Renal pelvis (tissue), 4 donors: ENCODE measurements around the gene RFX8. TPM values are rescaled to one million over a fixed set of nuclear protein-coding genes. Genes with fewer than 3 reads are reported as not detected.
A peak's percentile ranks its signal among the peaks of the same experiment; 100 is the strongest.
"Not testable (repeated sequence)": the region's sequence is repeated elsewhere in the genome, so short reads cannot be mapped to it uniquely, and the experiment has no call there.

ENCODE experiments used
- DNase-seq: peaks from one replicate; pipeline ENCODE4 v3.0.0-alpha.2; 2013
- polyA plus RNA-seq, 3 donors: library from polyadenylated mRNA; unstranded; fragments of 120-200 nt; gene quantifications; one replicate each; pipeline ENCODE4 v1.2.1, GENCODE V29; 2013; ENCODE audit not compliant: insufficient read length in 3 of 3

The RFX8 gene
- polyA plus RNA-seq, 3 donors: 0.75 to 1.2 (median 0.95) TPM

DNA sequence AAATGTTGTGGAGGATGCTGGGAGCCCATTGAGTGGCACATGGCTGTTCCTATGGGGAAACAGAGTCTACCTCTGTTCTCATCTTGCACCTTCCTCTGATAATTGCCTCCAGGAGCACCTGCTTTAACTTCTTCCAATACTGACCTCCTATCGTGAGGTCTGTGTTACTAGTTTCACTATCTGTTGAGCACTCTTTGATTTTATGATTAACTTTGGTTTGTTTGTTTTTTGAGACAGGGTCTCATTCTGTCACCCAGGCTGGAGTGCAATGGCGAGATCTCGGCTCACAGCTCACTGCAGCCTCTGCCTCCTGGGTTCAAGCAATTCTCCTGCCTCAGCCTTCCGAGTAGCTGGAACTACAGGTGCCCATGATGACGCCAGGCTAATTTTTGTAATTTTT is 12.1 kb upstream of the RFX8 start:
- no peak for DNase-seq

DNA sequence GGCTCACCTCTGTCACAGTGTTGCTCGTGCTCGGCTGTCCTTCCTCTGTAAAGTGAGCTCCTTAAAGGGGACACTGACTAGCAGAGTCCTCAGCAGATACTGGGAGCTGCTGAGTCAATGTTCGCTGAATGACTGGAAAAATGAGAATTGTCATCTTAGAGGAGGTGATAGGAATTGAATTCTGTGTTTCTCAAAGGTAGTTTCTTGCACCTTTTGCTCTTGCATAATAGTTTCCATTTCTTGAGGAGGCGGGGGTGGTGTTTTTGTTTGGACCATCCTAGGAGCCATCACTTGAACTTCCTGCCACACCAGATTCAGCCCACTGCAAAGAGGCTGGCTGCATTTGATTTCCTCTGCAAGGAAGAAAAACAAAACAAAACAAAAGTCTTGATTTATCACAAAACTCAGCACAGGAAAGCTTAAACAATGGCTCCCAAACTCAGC is 11.4 kb upstream of the RFX8 start:
- no peak for DNase-seq

DNA sequence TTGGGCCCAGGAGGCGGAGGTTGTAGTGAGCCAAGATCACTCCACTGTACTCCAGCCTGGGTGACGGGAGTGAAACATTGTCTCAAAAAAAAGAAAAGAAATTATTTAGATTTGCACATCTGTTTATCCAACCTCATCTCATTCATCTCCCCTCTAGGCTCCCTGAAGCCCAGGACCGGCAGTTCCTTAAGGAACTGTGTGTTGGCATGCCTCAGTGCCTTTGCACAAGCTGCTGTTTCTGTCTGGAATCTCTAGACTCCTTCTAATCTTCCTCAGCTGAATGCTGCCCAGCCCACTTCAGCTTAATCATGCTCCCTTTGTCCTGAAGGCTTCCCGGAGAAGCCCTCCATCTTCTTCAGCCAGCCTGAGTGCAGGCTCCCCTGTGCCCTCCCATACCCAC is 10.9 kb upstream of the RFX8 start:
- DNase-seq: no peak

DNA sequence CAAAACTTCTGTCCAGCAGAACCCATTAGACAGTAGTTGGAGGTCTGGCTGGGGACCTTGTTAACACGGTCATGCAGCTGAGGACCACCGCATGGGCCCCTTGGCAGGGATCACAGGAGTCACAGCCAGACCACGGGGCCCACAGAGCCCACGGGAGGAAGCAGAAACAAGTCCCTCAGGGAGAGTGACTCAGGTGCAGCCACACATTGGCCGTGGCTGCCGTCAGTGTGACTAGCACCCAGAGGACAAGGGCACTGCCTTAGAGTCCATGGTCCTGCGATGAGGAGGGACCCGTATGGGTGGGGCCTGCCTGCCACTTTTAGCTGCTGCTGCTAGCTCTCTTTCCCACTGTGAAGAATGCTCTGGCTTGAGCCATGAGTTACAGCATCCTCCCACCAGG is 5.9 kb upstream of the RFX8 start:
- no peak for DNase-seq

DNA sequence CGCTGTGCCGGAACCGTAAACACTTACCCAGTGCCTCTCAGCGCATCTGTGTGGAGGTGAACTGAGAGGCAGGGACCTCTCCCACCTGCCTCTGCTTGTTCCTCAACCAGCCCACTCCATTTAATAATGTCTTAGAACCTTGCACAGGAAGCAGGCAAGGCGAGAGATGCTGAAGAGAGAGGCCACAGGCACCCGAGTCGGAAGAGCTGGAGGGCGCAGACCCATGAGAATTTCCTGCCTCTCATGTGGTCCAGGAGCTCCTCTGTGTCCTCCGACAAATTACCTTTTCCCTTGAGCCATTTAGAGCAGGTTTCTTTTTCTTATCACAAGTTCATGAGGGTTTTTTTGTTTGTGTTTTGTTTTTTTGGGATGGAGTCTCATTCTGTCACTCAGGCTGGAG is 4.9 kb upstream of the RFX8 start:
- no peak for DNase-seq

DNA sequence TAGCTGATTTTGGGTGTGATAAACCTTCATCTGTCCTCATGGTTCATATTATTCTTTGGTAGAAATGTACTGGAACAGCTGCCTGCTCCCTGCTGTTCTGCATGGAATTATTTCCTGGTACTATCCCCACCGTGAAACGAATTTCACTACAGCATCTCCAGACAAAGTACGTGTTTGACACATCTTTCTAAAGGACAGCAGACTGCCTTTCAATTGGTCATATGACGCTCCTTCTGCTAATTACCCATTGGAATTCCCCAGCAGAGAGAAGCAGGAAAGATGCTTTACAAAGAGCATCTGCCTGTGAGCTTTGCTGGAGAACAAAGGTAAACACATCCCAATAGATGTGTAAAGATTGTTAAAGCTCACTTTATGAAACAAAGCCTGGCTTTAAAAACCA is 4.4 kb upstream of the RFX8 start:
- DNase-seq: no peak

DNA sequence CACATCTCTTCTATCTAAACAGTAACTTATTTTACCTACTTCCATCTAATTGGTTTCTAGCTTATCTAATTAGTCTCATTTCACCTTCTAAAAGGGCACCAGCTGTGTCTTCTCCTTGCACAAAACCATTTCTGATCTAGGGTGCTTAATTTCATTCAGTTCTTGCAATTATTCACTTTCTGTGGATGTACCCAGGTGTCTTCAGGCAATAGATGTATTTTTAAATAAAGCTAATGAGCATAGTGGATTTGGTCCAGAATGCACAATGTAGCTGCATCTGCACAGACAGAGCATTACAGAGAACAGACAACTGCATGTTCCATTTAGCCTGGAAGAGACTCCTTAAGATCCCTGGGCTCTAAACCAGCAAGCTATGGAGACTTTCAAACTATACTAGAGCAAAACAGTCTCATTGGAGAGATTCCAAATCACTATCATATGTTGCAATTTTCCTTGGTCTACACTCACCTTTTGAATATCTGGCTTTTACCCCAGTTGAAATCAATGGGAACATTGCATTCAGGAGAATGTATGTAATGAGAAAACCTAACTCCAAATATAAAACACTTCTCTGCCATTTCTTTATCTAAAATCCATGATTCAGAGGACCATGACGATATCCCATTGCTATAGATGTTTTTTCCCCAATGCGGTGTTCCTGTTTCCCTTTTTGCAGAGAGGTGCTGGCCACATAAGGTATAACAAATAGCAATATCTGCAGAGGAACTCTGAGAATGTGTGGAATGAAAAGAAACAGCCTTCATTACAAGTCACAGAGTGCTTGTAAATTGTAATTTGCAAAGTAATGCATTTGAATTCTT is 3.5 kb upstream of the RFX8 start:
- no peak for DNase-seq

DNA sequence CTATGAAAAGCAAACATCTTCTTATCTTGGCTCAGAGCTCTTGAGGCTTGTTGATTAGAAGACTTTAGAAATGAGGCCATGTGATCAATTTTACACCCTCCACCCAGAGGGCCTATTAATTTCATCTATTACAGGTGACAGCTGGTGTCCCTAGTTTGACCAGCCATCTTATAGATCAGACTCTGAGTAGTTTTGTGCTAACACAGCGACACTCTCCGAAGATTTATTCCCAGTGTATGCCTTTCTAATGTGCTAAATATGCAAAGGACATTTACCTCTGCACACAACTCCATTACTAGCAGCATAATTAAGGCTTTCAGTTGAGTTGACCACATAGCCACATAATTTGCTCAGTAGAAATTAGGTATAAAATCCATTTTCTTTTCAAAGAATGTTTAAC is 2.6 kb upstream of the RFX8 start:
- DNase-seq: no peak

DNA sequence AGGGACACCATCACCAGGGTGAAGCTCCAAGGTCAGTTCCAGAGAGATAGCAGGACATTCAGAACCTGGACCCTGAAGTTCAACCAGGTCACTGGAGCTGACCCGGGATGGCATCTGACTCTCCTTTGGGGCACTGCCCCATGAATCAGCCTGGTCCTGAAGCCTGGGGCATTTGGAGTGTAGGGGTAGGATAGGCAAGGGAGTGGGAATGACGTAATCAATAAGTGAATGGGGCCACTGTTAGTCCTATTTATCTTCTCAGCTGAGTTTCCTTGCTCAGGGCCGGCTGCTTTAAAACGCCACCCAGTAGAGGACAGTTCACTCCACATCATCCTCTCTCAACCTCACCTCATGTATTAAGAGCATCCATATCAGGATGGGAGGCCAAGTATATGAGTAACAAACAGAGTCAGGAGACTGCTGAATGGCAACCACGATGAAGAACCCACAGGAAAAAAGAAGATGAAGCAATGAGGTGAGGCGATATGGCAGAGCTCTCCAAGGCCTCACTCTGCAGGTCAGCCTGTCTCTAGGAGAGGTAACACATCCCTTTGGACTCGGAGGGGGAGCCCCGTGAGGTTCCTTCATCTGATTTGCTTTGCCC is 1.8 kb upstream of the RFX8 start:
- DNase-seq: no peak

DNA sequence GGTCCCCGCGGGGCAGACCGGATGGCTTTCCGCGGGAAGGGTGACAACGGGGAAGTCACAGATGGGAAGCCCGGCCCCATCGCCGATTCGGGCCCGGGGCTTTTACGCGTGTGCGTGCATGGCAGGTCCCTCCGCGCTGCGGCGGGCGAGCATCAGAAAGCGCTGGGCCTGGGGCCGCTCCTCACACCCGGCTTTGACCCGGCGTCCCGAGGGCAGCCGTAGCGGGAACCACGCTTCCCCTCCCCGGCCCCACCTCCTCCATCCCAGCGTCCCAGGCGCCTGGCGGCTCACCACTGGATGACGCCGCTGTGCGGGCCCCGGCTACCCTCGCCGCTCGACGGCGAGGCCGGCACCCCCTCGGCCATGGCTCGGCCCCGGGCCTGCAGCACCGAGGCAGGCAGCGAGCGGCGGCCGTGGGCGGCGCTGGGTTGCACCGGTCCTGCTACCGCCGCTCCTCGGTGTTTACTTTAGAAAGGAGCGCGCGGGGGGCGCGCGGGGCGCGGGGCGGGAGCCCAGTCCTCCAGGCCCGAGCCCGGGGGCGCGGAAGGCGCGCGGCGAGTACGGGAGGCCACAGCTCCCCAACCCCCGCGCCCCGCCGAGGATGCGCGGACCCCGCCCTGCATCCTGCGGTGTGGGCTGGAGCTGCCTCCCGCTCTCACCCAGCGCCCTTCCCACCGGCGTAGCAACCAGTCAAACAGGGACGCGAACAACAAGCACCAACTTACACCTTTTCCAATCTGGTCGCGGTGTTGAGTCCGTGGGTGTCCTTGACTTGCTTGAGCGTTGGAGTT is 806 bp downstream of the RFX8 start:
- DNase-seq: peak; percentile 29

DNA sequence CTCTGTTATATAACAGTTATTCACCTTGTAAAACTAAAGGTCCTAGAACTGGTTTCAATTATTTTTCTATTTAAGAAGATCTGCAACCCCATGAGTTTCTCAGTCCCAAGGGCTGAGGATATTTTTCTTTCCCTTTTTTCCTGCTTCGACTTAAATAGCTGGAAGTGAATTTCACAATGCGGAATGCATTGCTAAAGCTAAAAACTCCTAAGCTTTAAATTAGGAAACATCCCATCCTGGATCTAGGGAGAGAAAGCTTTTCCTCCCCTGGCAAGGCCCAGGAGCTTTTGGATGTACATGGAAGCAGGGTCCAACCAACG is 1.4 kb downstream of the RFX8 start:
- no peak for DNase-seq

DNA sequence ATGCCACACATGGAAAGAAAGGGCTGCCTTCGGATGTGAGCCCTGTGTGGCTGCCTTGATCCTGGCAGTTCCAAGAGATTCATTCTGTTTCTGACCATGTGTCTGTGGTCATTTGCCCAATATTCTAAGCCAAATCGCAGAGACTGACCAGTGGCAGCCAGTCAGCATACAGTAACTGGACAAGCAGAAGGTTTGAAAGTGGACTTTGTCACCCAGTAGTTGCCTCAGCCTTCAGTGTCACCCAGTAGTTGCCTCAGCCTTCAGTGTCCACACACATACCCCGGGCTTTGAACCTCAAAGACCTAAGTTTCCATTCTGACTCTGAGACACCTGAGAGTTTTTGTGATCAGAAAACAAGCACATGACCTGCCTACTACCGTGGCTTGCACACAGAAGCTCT is 5.0 kb downstream of the RFX8 start:
- DNase-seq: no peak

DNA sequence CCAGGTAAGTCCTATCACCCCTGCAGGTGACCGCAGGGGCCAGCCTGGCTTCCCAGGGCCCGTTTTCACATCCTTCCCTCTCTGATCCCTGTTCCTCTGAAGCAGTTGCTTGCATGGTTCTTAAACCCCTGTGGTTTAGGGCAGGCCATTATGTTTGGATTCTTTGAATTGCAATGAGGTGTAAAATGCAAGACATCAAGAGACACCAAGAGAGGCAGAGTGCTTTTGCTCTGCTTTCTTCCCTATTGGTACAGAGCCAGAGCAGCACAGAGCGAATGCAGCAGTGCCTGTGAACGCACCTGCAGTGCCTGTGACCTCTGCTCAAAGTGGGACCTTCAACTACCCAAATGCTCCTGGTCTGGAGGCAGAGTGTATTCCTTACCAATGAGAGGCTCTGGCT is 7.6 kb downstream of the RFX8 start:
- no peak for DNase-seq

DNA sequence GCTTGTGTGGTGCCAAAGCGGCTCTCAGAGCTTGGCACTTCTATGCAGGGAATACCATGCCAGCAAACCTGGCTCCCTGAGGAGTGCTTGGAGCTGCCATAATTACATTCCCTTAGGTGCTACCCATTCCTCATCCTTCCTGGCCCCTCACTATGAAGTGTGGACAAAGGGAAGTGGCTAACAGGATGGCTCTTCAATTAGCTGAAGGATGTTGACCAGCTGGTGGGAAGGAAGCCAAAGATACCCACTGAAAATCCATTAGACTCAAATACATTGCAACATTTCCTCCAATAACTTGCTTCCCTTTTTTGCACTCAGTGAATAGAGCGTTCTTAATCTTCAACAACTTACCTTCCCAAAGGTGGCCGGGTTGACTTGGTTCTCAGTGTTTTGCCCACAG is 8.5 kb downstream of the RFX8 start:
- DNase-seq: no peak

DNA sequence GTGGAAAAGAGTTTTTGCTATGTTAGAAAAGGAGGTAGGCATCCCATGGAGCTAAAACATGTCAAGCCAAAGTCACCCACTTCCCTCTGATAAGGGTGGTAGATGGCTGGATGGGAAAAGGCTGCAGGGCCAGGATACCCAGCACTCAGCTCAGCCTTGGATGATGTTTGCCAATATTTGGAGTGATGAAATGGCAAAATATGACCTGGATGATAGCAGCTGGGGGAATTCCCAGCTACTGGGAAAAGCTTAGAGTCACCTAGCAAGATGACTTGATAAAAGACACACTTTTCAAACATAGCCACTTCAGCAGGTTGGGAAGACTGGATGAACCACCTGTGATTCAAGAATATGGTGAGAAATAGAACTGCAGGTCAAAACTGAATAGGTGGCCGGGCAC is 10.1 kb downstream of the RFX8 start:
- no peak for DNase-seq

DNA sequence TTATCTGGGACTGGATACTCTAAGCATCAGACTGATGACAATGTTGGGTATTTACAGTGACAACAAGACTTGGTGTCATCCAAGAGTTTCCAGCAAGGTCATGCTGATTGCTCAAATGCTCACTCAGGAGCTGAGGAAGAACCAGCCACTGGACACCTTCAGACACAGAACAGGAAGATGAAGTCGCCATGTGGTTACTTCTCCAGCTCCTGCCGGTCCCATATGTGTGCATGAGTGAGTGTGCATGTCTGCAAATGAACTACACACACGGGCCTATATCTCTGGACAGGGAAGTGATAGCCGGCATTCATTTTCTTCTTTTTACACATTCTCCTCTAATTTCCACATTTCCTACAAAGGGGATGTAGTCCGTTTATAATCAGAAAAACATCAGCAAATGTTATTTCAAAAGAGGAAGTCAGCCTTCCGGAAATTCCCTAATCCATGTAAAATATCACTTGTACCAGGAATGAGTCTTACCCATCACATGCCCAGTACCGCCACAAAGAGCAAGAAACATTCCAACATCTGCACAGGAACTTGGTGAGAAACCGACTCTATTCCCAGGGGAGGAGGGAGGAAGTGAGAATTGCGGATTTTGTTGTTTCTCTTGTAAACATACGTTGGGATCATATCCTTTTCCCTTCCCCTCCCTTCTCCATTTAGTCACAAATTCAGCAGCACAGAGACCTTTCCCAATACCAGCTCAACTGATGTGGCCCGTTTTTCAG is 10.8 kb downstream of the RFX8 start:
- DNase-seq: no peak

DNA sequence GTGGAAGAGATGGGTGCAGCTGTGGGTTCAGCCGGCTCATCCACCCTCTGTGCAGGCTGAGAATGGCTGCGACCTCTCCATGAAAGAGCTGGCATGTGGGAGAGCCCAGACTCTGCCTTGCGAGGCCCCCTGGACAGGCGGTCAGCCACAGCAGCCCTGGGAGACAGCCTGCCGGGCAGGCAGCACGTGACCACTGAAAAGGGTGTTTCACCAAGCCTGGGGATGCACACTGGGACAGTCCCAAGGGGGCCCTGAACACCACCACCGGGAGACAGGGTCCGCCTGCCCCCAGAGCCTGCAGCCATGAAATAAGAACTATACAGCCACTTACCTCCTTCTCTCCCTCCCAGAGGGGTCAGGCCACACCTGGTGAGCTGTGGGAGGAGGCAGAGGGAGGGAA is 11.5 kb downstream of the RFX8 start:
- DNase-seq: no peak

DNA sequence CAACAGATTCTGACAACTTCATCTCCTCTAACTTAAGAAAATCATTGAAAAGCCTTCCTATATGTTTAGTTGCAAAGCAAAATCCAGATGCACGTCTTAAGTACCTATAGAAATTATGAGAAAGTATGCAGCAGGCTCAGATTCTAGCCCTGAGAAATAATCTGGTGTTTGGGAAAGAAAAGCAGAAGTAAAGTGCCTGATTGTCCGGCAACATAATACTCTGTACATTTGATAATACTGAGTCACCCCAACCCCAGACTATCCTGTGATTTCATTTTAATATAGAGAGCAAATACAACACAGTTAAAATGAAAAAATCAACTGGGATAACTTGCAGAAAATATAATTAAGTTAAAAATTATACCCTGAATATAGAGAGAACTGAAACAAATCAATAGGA is 13.5 kb downstream of the RFX8 start:
- DNase-seq: no peak

DNA sequence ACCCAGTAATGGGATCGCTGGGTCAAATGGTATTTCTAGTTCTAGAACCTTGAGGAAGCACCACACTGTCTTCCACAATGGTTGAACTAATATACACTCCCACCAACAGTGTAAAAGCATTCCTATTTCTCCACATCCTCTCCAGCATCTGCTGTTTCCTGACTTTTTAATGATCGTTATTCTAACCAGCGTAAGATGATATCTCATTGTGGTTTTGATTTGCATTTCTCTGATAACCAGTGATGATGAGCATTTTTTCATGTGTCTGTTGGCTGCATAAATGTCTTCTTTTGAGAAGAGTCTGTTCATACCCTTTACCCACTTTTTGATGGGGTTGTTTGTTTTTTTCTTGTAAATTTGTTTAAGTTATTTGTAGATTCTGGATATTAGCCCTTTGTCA is 20.5 kb downstream of the RFX8 start:
- not testable (repeated sequence) for DNase-seq

DNA sequence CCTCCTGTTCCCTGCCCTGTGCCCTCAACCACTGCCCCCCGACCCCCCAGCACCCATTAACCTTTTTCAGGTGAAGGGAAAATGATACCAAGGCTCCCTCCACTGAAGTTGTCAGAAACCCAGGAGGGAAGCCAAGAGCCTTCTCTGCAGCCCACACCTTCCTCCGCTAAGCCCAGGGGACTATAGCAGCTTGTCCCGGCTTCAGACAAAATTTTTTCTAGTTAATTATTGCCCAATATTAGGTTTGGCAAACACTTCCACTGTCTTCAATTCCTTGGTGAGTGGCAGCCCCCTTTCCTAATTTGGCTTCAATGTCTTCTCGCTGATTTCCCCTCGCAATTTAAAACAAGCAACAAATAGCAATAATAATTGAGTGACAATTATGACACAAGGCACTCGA is 23.9 kb downstream of the RFX8 start:
- no peak for DNase-seq

DNA sequence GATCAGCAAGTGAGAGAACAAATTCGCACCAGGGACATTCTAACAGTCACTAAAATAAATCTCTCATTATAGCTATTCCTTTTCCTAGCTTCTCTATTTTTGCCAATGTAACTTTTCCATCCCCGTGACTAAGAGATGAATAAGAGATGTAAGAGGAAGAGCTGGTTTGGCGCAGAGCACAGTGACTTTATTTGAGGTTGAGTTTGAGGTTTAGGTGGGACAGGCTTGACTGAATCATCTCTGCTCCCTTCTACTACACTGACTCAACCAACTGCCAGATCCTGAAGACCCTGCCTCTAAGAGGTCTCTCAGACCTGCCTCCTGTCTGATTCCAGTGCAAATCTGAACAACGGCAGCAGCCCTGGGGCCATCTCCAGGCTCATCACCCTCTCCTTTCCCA is 28.0 kb downstream of the RFX8 start:
- DNase-seq: no peak

DNA sequence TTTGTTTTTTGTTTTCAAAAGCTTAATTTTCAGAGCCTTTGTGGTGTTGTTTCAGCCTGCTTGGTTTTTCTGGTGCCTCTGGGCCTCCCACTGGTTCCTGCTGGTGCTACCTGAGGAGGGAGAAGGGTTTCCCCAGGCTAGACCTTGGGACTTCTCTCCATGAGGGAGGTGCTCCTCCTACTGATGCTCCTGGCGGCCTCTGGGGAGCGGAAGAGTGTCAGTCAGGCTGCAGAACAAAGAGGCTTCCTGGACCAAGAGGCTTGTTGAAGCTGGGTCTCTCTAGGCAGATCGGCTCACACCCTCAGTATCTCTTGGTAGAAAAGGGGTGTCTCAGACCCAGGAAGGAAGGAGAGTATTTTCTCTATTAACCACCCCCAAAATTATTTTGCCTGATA is 32.2 kb downstream of the RFX8 start:
- no peak for DNase-seq
